Neural progenitor cell (in vitro differentiated cells): ENCODE measurements around the gene FAM234B.

Experiments
- CTCF ChIP-seq: fragments of 200-600 bp; sonication (generic); IDR thresholded peaks from 2 replicates; pipeline ENCODE4 v1.5.1; 2017; ENCODE audit warnings: antibody characterized with exemption, mild to moderate bottlenecking
- EZH2 ChIP-seq: fragments of 200-600 bp; sonication (generic); IDR thresholded peaks from 2 replicates; pipeline ENCODE4 v1.6.1; 2017; ENCODE audit warnings: antibody characterized with exemption, mild to moderate bottlenecking, moderate library complexity
- EZH2phosphoT487 ChIP-seq: fragments of 200-600 bp; sonication (generic); IDR thresholded peaks from 2 replicates; pipeline ENCODE4 v1.6.1; 2017; ENCODE audit warnings: antibody characterized with exemption

GRCh38 chr12:13099066-13099843 is 55.1 kb downstream of the FAM234B start:
- no peak for TF ChIP-seq CTCF
- no peak for TF ChIP-seq EZH2phosphoT487
- no peak for TF ChIP-seq EZH2
